ENCODE results near the gene CAMK1G.

Gene CAMK1G

GRCh38 chr1:209595028-209595427, 11.5 kb downstream of the CAMK1G start:
- H3K4me3 ChIP-seq (ENCODE audit: low read length) = no peak overlapping the region
- no peak for DNase-seq (ENCODE audit: low read depth)
- no peak for TF ChIP-seq CTCF (conservative IDR thresholded peaks at IDR 0.05; ENCODE audit: low read depth, low read length)

- DNase-seq (ENCODE audit: low read depth) = no peak
- no peak overlapping the region for H3K4me3 ChIP-seq (ENCODE audit: low read length)
- TF ChIP-seq CTCF (conservative IDR thresholded peaks at IDR 0.05; ENCODE audit: low read depth, low read length) = no peak
Measured at GRCh38 chr1:209595599-209596285, 12.2 kb downstream of the CAMK1G start.

GRCh38 chr1:209597499-209597898, 14.0 kb downstream of the CAMK1G start:
- H3K4me3 ChIP-seq (ENCODE audit: low read length) = no peak overlapping the region
- no peak for TF ChIP-seq CTCF (conservative IDR thresholded peaks at IDR 0.05; ENCODE audit: low read depth, low read length)
- no peak for DNase-seq (ENCODE audit: low read depth)

- TF ChIP-seq CTCF (conservative IDR thresholded peaks at IDR 0.05; ENCODE audit: low read depth, low read length) = no peak
- no peak for DNase-seq (ENCODE audit: low read depth)
Measured at GRCh38 chr1:209598227-209598626, 14.7 kb downstream of the CAMK1G start.

GRCh38 chr1:209600541-209600940, 17.0 kb downstream of the CAMK1G start:
- no peak for TF ChIP-seq CTCF (conservative IDR thresholded peaks at IDR 0.05; ENCODE audit: low read depth, low read length)
- DNase-seq (ENCODE audit: low read depth) = no peak
- no peak overlapping the region for H3K4me3 ChIP-seq (ENCODE audit: low read length)

More at GRCh38 chr1:209598227-209598626, 14.7 kb downstream of the CAMK1G start:
- no peak overlapping the region for H3K4me3 ChIP-seq (ENCODE audit: low read length)

- no peak overlapping the region for H3K4me3 ChIP-seq (ENCODE audit: low read length)
- peak; percentile 92 for TF ChIP-seq CTCF (conservative IDR thresholded peaks at IDR 0.05; ENCODE audit: low read depth, low read length)
- DNase-seq (ENCODE audit: low read depth) = no peak
Measured at GRCh38 chr1:209601809-209602657, 18.5 kb downstream of the CAMK1G start.

All from retinal pigment epithelial cell (primary cell).